ENCODE data around the gene COL4A2.

COL4A2 gene

DNA sequence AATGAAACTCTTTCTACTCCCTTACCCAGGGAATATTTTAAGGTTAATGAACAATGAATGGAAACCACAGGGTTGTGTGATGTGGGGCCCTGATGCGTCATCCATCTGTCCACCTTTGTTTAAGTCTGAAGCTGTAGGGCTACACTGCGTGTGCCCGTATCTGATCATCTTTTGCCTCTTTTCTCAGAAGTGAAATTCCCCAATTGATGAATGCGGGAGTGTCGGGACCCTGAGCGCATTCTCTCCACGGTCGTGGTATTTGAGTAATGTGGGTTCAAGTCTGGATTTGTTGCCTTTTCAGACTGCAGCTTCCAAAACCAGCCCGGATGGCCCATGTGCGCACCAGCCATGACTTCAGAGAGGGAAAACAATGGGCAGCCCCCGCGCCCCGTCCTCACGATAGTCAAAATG, 112.3 kb downstream of the COL4A2 start:
- no peak for DNase-seq (ENCODE audit: low read depth in 2 of 2)

DNA sequence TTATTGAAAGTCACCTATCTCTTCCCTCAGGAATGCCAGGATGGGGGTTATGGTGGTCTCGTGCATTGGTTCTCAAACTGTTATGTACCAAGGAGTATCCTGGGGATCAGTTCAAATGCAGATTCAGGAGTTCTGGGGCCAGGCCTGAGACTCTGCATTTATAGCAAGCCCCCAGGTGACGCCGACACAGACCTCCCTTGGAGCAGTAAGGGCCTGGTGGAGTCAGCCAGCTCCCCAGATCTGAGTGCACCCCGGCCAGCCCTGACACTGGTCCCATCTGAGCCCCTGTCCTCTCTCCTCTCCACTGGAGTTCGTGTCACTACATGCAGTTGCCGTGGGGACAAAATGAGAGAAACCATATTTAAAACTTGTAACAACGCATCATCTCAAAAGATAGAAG, 112.9 kb downstream of the COL4A2 start:
- no peak for DNase-seq (ENCODE audit: low read depth in 2 of 2)

DNA sequence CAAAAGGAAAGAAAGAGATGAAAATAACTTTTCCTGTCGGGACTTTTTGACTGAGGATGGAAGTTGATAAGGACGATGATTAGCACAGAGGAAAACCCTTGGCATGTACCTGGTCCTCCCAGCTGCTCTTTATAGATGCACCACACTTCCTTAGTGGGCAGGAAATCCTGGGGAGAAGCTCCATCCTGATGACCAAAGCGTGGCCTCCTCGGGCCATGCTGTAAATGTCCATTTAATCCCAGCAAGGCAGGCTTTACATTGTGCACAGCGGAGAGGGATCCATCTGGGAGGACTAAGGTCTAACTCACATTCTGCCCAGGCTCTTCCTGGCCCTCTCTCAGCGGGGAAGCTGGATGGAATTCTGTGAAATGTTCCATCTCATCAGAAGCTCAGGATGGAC, 113.5 kb downstream of the COL4A2 start:
- no peak for DNase-seq (ENCODE audit: low read depth in 2 of 2)

DNA sequence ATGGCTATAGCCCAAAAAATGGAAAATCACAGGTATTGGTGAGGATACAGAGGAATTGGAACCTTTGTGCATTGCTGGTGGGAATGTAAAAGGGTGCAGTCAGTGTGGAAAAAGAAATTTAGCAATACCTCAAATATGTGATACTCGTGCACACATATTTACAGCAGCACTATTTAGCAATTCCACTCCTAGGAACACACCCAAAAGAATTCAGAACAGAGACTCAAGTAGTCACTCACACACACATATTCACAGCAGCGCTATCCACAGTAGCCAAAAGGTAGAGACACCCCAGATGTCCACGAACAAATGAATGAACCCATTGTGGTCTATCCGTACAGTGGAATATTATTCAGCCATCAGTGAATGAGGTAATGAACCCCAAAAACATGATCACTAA, 114.0 kb downstream of the COL4A2 start:
- no peak for DNase-seq (ENCODE audit: low read depth in 2 of 2)

DNA sequence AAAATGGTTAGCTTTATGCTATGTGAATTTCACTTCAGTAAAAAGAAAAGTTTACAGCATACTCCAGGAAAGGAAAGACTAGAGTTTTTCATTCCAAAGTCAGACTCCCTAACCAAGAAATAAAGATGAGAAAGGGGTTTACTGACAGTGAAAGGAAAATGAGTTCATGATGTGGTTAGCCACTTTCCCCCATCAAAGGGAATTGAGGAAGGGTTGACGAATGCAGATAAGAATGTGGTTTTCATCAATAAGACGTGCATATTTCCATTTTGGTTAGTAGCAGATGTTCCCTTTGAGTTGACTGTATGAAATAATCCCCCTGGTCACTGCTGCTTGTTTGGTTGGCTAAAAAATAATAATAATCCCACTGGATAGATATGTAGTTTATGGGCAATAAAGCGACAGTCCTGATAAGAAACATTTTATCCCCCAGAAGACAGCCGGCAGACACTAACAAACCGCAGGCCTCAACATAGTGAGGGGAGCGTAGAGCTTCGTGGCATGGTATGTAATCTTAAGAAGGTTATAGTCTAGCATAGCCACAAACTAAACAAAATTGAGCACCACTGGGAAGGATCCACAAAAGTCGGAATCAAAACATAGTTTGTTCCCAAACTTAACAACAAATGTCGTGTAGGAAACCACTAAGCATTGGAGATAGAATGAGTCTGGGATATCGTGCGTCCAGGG, 114.8 kb downstream of the COL4A2 start:
- no peak for DNase-seq (ENCODE audit: low read depth in 2 of 2)

DNA sequence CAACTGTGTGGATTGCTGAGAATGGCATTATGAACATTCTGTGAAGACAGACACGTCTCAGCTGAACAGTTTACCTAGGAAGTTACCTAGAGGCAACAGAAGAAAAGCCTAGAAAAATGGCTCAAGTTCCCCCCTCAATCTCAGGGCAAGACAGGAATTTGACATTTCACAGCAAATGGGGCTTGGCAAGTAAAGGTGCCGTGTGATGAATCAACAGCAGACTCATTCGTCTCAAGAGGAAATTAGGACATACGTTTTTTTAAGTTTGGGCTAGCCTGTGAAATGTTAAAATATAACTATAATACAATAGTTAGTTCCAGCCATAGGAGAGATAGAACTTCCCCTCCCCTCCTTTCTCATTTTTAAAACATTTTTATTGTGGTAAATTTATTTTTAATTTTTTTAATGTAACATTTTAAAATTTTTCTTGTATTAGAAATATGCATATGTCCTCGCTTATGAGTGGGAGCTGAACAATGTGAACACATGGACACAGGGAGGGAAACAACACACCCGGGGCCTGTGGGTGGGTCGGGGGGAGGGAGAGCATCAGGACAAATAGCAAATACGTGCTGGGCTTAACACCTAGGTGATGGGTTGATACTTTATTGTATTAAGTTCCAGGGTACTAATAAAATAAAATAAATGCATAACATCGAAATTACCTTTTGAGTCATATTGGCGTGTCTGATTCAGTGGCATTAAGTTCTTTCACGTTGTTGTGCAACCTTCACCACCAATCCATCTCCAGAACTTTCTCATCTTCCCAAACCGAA, 116.0 kb downstream of the COL4A2 start:
- DNase-seq (ENCODE audit: low read depth in 2 of 2) = no peak

DNA sequence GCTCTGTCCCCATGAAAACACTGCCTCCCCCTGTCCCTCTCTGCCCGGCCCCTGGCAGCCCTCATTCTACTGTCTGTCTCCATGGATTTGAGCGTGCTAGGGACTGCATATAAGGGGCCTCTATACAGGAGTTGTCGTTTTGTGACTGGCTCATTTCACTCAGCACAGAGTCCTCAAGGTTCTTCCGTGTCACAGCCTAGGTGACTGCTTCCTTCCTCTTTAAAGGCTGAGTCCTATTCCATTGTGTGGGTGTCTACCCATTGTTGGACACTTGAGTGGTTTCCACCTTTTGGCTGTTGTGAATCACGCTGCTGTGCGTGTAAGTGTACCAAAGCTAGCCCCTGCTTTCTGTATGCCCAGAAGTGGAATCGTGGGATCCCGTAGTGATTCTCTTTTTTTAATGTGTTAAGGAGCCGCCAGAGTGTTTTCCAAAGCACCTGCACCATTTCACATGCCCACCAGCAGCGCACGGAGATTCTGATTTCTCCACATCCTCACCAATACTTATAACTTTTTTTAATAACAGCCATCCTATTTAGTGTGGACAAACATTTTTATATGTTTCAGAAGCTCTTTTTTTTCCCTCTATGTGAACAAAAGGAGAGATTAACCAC, 116.7 kb downstream of the COL4A2 start:
- no peak for DNase-seq (ENCODE audit: low read depth in 2 of 2)

DNA sequence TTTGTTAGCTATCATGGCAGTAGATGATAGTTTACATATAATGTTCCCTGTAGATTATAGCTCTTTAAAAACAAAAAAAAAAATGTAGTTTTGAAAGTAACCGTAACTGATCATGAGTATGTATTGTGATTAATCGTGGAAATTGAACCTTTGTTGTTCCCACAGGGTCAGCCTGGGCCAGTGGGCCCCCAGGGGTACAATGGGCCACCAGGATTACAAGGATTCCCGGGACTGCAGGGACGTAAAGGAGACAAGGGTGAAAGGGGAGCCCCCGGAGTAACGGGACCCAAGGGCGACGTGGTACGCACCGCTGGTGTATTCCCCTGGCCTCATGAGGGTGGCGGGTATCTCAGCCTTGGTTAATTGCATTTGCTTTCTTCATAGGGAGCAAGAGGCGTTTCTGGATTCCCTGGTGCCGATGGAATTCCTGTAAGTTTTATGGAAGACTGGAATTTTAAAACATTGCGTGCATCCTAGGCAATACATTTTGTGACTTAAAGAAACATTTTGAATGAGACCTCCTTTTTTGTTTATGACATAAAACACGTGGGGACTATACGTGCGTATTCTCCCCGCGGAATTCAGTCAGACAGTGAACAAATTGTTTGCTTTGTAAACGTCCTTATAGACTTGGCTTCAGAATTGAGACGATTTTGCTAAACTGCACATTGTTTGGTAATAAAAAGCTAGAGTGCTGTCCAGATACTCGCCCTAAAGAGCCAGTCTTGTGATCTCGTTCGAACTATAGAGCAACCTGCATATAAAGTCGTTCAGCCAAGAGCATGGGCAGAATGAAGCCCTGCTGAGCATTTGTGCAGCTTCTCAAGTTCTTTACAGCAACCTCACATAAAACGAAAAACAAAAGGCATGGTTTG, 117.7 kb downstream of the COL4A2 start:
- no peak for DNase-seq (ENCODE audit: low read depth in 2 of 2)

DNA sequence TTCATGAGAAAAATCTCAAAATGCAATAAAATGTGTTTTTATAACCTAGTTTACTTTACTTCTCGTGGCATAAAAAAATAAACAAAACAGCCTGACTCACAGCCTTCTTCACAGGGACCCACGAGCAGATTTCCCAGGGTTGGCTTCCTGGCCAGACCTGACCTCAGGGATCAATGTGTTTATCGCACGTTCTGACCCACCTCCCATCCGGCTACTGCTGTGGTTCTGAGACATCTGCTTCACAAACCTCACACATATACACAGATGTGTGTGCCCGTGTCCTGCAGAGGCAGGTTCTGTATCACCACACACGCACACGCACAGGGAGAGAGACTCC, 118.3 kb downstream of the COL4A2 start:
- no peak for DNase-seq (ENCODE audit: low read depth in 2 of 2)

DNA sequence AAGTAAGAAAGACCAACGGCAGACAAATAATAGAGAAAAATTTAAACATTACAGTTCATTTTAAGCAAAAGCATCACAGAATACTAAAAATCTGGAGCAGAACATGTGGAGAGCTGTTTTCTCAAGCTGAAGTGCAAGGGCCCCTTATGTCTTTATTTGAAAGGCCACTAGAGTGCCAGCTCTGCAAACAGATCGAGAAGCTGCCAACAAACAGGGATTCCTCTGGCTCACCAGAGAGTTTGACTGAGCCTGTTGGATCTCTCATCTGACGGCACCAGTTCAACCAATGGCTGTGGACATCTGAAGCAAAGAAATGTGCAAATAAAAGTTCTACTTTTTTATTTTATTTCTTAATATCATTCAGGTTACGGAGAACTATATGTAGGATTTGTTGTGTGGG, 119.7 kb downstream of the COL4A2 start:
- DNase-seq (ENCODE audit: low read depth in 2 of 2) = no peak

DNA sequence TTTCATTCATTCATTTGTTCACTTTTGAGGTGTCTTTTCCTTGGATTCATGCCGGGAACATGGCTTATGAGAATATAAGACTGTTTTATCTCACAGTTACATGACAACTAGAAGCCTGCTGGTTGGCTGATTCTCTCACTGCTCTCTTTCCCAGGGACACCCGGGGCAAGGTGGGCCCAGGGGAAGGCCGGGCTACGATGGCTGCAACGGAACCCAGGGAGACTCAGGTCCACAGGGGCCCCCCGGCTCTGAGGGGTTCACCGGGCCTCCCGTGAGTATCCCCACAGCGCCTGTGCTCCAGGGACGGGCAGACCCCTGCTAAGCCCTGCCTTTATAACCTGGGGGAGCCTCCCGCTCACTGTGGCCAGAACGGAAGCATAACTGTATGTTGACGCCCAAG, 121.2 kb downstream of the COL4A2 start:
- DNase-seq (ENCODE audit: low read depth in 2 of 2) = no peak

DNA sequence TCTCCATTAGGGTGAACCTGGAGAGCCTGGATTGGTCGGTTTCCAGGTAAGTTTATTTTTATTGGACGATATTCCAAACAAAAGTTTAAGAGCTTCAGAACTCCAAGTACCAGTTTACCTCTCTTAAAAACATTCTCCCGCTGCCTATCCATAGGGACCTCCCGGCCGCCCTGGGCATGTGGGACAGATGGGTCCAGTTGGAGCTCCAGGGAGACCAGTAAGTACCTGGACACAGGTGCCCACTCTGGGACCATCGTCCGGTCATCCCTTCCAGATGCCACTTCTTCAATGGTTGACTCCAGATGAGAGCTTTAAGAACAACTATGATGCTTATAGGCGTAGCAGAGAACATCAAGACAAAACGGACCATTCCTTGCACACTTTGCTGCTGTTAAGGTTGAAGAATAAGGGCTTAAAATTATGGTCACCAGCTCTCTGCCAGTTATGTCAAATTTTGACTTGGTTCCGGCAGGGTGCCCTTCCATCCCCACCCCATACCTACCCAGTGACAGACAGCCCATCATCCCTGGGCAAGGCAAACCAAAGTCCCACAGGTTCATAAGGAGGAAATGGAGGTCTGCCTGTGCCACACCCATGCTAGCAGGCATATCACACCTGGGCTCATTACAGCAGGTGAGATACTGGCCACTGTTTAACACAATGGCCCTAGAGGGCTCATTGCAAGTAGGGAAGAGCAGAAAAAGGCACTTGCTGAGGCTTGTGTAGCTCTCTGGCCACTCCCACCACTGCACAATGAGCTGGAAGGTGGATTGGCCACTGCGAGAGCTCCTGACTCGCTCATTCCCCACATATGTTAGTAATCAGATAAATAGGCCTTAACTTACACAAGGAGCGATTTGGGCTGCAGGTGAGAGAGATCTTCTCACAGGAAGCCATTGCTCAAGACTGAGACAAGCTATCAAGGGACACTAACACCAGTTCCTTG, 123.6 kb downstream of the COL4A2 start:
- no peak for DNase-seq (ENCODE audit: low read depth in 2 of 2)

DNA sequence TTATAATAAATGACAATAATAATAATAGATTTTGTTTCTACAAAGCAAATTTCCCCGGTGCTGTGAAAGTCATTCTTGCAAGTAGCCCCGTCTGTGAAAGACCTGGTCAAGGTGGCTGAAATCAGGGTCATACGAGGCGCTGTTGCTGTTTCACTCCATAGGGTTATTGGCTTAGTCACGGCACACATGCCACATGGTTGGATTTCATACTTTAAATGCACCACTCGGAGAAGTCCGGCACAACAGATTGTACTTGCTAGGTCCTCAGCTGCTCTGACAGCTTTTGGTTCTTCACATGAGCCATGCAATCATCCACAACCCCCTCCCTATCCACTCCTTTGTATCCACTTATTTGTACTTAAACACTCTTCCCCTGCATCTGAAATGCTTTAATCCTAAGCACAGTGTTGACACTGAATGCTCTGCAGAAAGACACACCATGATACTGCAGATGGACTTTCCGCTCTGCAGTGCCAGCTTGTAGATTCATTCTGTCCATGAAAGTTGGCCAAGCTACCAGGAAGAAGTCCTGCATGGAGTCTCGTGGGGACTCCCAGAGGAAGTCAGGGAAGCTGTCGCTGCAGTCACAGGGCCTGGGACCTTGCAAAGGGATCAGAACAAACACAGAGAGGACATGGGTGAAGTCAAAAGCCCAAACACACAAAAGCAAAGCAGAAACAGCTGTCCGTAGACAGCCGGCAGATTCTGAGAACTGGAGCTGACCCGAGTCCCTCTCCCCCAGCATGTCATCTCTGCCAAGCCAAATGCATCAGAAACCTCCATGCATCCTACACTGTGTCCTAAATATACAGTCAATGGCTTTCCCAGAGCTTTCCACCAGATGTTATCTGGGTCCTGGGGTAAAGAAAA, 124.6 kb downstream of the COL4A2 start:
- DNase-seq (ENCODE audit: low read depth in 2 of 2) = no peak

DNA sequence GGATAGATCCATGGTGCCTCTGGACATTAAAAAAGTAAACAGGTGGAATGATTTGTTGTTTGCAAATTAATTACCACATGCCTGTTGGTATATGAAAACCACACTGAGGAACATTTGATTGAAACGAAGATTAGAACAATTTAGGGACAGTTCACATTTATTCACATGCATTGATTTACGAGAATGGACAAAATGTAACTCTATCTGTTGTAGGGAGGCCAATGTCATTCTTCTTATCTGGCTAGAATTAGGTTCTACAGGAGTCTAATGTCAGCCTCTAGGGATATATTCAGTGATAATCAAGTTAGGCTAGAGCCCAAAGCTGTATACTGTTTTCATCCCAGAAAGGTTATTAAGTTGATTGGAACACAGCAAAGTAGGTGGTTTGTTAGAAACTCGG, 125.4 kb downstream of the COL4A2 start:
- no peak for DNase-seq (ENCODE audit: low read depth in 2 of 2)

DNA sequence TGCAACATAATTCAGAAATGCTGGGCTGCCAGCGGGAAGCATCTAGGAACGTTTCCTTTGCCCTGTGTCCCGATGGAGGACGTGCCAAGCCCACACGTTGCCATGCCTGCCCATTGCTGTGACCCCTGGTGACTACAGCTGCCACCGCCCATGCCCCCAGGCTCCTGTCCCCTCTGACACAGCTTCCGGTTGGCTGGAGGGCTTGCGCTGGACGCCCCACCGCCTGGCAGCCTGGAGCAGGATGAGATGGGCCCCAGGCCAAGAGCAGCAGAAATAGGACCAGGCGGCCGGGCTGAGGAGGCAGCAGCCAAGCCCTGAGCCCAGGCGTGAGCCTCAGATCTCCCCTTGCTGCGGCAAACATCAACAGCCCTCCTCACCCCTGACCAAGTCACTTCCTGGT, 125.9 kb downstream of the COL4A2 start:
- no peak for DNase-seq (ENCODE audit: low read depth in 2 of 2)

DNA sequence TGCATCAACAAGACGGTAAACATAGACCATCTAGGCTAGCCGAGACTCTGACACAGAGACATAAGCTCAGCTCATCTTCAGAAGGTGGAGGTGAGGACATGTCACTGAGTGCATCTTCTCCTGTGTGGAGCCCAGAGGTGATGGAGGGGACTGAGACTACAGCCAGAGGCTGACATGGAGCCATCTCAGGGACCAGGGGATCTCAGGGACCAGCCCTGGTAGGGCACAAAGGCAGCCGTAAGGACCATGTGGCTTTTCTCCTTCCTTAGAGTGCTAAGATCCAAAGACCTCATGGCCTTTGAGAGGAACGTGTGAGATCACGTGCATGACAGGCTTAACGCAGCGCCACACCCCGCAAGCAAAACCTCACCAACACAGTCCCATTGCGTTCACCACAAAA, 127.5 kb downstream of the COL4A2 start:
- no peak for DNase-seq (ENCODE audit: low read depth in 2 of 2)

DNA sequence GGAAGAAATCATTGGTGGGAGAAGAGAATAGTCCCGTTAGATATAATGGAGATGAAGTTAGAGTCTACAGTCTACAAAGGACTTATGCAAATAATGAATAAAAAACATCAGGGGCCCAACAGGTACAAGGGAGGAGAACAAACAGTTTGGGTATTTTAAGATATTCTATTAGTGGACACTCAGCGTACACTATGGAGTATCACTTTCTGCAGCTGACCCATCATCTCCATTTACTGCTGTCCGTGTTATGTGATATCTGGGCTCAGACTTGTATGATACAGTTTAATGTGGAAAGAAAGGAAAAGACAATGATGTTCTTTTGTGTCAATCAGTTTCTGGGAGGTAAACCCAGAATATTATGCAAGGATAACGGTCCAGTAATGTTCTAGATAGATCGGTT, 128.2 kb downstream of the COL4A2 start:
- no peak for DNase-seq (ENCODE audit: low read depth in 2 of 2)

DNA sequence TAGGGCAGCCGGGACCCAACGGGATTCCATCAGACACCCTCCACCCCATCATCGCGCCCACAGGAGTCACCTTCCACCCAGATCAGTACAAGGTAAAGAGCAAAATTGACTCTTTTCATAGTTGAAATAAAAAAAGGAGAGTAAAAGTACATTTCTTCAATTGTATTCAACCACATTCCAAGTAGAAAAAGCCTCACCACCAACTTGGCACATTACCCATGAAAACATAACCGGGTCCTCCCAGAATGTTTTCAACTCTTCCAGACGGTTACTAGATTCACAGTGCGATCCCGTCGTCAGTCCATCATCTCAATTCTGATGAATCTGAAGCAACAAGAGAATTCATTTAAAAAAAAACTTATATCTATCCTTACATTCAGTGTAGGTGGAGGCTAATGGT, 129.2 kb downstream of the COL4A2 start:
- DNase-seq (ENCODE audit: low read depth in 2 of 2) = no peak

DNA sequence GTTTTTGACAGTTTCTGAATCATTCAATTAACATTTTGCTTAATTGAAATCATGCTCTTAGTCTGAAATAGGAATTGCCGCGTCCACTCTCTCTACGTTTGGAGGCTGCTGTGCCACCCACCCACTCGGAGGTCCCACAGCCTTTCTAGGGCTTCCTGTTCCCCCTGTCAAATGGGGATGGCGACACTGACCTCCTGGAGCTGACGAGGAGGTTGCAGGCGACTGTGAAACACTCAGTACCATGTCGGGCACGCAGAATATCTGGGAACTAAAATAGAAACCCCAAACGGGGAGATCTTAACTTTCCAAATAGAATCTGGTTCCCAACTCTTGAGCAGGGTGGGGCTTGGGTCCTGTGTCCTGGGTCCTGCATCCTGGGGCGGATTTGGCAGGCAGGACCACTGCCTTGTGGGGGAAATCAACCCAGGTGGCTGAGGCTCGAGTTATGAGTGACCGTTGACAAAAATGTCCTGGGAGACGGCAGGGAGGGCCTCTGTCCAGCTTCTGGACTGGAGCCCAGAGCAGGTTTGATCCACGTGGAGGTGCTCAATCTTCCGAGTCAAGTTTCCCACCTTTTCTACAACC, 129.8 kb downstream of the COL4A2 start:
- no peak for DNase-seq (ENCODE audit: low read depth in 2 of 2)

DNA sequence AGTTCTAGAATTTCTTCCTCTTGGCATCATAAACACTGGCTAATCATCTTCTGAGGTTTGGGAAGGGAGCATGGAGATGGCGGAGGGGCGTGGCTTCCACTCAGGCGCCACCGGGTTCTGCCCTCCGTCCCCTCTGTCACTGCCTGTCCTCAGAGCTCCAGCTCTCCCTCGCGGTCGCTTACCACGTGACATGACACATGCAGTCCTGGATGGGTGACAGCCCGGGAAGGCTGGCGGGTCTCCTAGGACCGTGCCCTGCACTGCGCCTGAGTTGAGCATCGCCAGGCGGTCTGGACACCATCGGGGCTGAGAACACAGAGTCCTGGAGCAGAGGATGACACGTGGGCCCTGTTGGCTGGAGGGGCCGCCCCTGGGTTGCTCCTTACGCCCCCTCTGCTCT, 131.1 kb downstream of the COL4A2 start:
- no peak for DNase-seq (ENCODE audit: low read depth in 2 of 2)
